Measurements from ENCODE around the gene PFKFB3. TPM values are rescaled to one million over a fixed set of nuclear protein-coding genes. Genes with fewer than 3 reads are reported as not detected.

Gene PFKFB3
- total RNA-seq, 4 donors from 2014 or later, result 8.4 to 11.8 (median 9.4) TPM

DNA sequence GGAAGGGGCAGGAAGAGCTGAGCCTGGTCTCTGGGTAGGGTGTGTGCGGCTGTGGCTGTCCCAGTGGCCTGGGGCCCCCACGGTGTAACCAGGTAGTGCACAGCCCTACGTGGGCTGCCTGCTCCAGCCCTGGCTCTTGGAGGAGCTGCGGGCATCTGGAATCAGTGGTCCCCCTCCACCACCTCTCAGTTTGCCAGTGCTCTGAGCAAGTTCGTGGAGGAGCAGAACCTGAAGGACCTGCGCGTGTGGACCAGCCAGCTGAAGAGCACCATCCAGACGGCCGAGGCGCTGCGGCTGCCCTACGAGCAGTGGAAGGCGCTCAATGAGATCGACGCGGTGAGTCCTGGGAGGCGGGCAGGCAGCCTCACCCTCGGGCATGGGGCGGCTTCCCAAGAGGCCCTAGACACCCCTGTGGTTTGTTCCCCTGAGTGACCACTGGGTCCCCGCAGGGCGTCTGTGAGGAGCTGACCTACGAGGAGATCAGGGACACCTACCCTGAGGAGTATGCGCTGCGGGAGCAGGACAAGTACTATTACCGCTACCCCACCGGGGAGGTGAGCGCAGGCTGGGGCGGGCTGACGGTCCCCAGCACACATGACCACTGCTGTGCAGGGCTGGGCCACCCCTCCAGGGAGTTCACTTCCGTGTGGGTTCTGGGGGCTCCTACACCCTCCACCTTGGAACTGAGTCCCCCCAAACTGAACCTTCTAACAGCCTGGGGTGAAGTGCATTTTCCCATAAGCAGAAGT, 18.6 kb downstream of the PFKFB3 start:
- H3K9me3 ChIP-seq, result no peaks in the 10 kb centered on the region
- TF ChIP-seq CTCF (IDR thresholded peaks at IDR 0.05) (no peak), POLR2A (IDR thresholded peaks at IDR 0.05) (no peak)
- intact Hi-C loops (cut with DNase I), result no loop called here
- H3K27me3 ChIP-seq, result no peaks in the 10 kb centered on the region
- H3K4me3 ChIP-seq (replicated peaks in 1 of 3), result no peak overlapping the region
- no peaks in the 10 kb centered on the region for H3K4me1 ChIP-seq
- 93 to 95% methylated on average over 5 to 17 of the region's 30 CpGs for WGBS, 2 donors
- no peak for DNase-seq
- H3K27ac ChIP-seq, result no peak overlapping the region
- H3K36me3 ChIP-seq, result peaks cover 33 to 38% of the 10 kb centered on the region in 2 donors

GRCh38 chr10:6221971-6222751, 19.4 kb downstream of the PFKFB3 start:
- Histone ChIP-seq H3K4me1 (no peaks in the 10 kb centered on the region), H3K4me3 (replicated peaks in 1 of 3) (no peak overlapping the region), H3K36me3 (peaks cover 32 to 35% of the 10 kb centered on the region in 2 donors), H3K9me3 (no peaks in the 10 kb centered on the region), H3K27me3 (no peaks in the 10 kb centered on the region), H3K27ac (no peak overlapping the region)
- intact Hi-C loops (cut with DNase I), result no loop called here
- TF ChIP-seq CTCF (IDR thresholded peaks at IDR 0.05) (no peak), POLR2A (IDR thresholded peaks at IDR 0.05) (no peak)
- no peak for DNase-seq
- WGBS, 2 donors, result 86 to 88% methylated on average over 15 to 21 of the region's 21 CpGs

- no peak overlapping the region for H3K4me3 ChIP-seq (replicated peaks in 1 of 3)
- intact Hi-C loops (cut with DNase I), result no loop called here
- DNase-seq, result no peak
- peaks cover 31 to 35% of the 10 kb centered on the region in 2 donors for H3K36me3 ChIP-seq
- H3K27me3 ChIP-seq, result no peaks in the 10 kb centered on the region
- TF ChIP-seq POLR2A (IDR thresholded peaks at IDR 0.05) (no peak), CTCF (IDR thresholded peaks at IDR 0.05) (no peak)
- 90 to 93% methylated on average over 6 to 17 of the region's 19 CpGs for WGBS, 2 donors
- H3K4me1 ChIP-seq, result no peaks in the 10 kb centered on the region
- no peak overlapping the region for H3K27ac ChIP-seq
- no peaks in the 10 kb centered on the region for H3K9me3 ChIP-seq
These were observed 20.0 kb downstream of the PFKFB3 start for GRCh38 chr10:6222755-6223154.

- Histone ChIP-seq H3K4me1 (no peaks in the 10 kb centered on the region), H3K27me3 (no peaks in the 10 kb centered on the region), H3K27ac (no peak overlapping the region), H3K36me3 (peaks cover 29 to 32% of the 10 kb centered on the region in 2 donors), H3K9me3 (no peaks in the 10 kb centered on the region), H3K4me3 (replicated peaks in 1 of 3) (no peak overlapping the region)
- no peak for TF ChIP-seq POLR2A (IDR thresholded peaks at IDR 0.05)
- TF ChIP-seq CTCF (IDR thresholded peaks at IDR 0.05), result no peak
- intact Hi-C loops (cut with DNase I), result no loop called here
- DNase-seq, result no peak
- 92 to 96% methylated on average over 14 of the region's 14 CpGs for WGBS, 2 donors
These were observed 21.2 kb downstream of the PFKFB3 start for GRCh38 chr10:6223981-6224380.

DNA sequence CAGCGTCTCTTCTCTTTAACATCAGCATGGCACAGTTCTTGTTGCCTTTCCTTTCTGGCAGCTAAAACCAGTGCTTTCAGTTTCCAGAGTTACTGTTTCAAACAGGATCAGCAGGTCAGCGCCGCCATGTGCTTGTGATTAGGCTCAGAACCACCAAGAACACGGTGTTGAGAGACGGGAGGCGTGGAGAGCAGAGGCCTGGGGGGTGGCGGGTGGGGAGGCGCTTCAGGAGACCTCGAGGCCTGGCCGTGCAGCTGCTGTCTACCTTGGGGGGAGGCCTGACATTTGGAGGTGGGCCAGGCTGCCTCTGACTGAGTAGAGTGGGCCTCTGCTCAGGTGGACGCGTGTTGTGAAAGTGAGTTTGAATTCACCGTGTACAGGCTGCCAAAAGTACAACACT, 22.0 kb downstream of the PFKFB3 start:
- H3K4me1 ChIP-seq, result no peaks in the 10 kb centered on the region
- H3K9me3 ChIP-seq, result no peaks in the 10 kb centered on the region
- WGBS, 2 donors, result 92 to 94% methylated on average over 10 to 13 of the region's 13 CpGs
- intact Hi-C loops (cut with DNase I), result no loop called here
- TF ChIP-seq POLR2A (IDR thresholded peaks at IDR 0.05) (no peak), CTCF (IDR thresholded peaks at IDR 0.05) (no peak)
- H3K36me3 ChIP-seq, result peaks cover 21 to 28% of the 10 kb centered on the region in 2 donors
- no peaks in the 10 kb centered on the region for H3K27me3 ChIP-seq
- no peak for DNase-seq
- H3K4me3 ChIP-seq (replicated peaks in 1 of 3), result no peak overlapping the region
- H3K27ac ChIP-seq, result no peak overlapping the region
